Liver (tissue), 3 donors: ENCODE results near the gene FBXO10.

ENCODE experiments used
- EGR1 ChIP-seq, 2 donors: IDR thresholded peaks; 2 replicates each; pipeline ENCODE4 v1.6.1; 2016 to 2018; ENCODE audit warnings: antibody characterized with exemption in 2 of 2, low read depth in 2 of 2
- FOXA1 ChIP-seq: IDR thresholded peaks from 2 replicates; pipeline ENCODE4 v1.6.1; 2016; ENCODE audit warnings: antibody characterized with exemption
- NR2F2 ChIP-seq: IDR thresholded peaks from 2 replicates; pipeline ENCODE4 v1.6.1; 2016; ENCODE audit warnings: antibody characterized with exemption
- RAD21 ChIP-seq, 2 donors: IDR thresholded peaks; 2 replicates each; pipeline ENCODE4 v1.6.1; 2016; ENCODE audit warnings: antibody characterized with exemption in 2 of 2, mild to moderate bottlenecking in 2 of 2
- SP1 ChIP-seq: IDR thresholded peaks from 2 replicates; pipeline ENCODE4 v1.6.1; 2018; ENCODE audit warnings: antibody characterized with exemption, mild to moderate bottlenecking
- TAF1 ChIP-seq: conservative IDR thresholded peaks from 2 replicates; pipeline ENCODE4 v1.6.1; 2016; ENCODE audit warnings: antibody characterized with exemption, mild to moderate bottlenecking
- TF ChIP-seq, protein P1 (sequence below): fragments of 150-350 bp; IDR thresholded peaks from 2 replicates; pipeline ENCODE4 v1.5.1; 2017; ENCODE audit warnings: improper control_type of control experiment, low read depth, low read length; ENCODE audit not compliant: missing input control
- TF ChIP-seq, protein P2 (sequence below): IDR thresholded peaks from 2 replicates; pipeline ENCODE4 v1.6.1; 2016; ENCODE audit warnings: antibody characterized with exemption
- TF ChIP-seq, protein P3 (sequence below): IDR thresholded peaks from 2 replicates; pipeline ENCODE4 v1.6.1; 2016; ENCODE audit warnings: antibody characterized with exemption, mild to moderate bottlenecking
- TF ChIP-seq, protein P4 (sequence below): IDR thresholded peaks from 2 replicates; pipeline ENCODE4 v1.6.1; 2016; ENCODE audit warnings: antibody characterized with exemption
- donor health status: healthy.
- donor health status: healthy.

DNA sequence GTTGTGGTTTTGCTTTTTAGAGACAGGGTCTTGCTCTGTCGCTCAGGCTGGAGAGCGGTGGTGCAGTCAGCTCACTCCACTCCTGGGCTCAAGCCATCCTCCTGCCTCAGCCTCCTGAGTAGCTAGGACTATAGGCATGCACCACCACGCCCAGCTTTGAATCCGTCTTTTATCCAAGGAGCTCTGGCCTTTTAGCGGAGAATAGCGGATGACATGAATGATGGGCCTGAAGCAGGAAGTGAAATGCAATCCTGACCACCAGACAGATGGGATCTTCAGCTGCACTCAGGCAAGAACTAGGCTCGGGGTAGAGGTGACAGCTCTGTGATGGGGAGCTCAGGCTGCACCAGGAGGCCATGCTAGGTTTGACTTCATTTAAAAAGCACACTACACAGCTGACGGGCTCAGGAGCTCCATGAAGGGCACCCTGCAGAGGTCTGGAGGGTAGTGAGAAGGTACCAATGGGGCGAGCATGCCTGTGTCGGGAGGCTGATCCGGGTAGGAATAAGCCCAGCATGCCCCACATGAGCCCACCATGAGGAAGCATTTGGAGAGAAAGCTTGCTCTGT is 68.5 kb downstream of the FBXO10 start:
- TF ChIP-seq, protein P1, sequence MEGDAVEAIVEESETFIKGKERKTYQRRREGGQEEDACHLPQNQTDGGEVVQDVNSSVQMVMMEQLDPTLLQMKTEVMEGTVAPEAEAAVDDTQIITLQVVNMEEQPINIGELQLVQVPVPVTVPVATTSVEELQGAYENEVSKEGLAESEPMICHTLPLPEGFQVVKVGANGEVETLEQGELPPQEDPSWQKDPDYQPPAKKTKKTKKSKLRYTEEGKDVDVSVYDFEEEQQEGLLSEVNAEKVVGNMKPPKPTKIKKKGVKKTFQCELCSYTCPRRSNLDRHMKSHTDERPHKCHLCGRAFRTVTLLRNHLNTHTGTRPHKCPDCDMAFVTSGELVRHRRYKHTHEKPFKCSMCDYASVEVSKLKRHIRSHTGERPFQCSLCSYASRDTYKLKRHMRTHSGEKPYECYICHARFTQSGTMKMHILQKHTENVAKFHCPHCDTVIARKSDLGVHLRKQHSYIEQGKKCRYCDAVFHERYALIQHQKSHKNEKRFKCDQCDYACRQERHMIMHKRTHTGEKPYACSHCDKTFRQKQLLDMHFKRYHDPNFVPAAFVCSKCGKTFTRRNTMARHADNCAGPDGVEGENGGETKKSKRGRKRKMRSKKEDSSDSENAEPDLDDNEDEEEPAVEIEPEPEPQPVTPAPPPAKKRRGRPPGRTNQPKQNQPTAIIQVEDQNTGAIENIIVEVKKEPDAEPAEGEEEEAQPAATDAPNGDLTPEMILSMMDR, result no peak
- TF ChIP-seq FOXA1, result no peak
- TF ChIP-seq EGR1 (IDR thresholded peaks at IDR 0.05; ENCODE audit: low read depth in 2 of 2), result no peak
- TF ChIP-seq, protein P2, sequence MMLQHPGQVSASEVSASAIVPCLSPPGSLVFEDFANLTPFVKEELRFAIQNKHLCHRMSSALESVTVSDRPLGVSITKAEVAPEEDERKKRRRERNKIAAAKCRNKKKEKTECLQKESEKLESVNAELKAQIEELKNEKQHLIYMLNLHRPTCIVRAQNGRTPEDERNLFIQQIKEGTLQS, result no peak
- no peak for TF ChIP-seq TAF1
- no peak for TF ChIP-seq SP1
- TF ChIP-seq, protein P3, sequence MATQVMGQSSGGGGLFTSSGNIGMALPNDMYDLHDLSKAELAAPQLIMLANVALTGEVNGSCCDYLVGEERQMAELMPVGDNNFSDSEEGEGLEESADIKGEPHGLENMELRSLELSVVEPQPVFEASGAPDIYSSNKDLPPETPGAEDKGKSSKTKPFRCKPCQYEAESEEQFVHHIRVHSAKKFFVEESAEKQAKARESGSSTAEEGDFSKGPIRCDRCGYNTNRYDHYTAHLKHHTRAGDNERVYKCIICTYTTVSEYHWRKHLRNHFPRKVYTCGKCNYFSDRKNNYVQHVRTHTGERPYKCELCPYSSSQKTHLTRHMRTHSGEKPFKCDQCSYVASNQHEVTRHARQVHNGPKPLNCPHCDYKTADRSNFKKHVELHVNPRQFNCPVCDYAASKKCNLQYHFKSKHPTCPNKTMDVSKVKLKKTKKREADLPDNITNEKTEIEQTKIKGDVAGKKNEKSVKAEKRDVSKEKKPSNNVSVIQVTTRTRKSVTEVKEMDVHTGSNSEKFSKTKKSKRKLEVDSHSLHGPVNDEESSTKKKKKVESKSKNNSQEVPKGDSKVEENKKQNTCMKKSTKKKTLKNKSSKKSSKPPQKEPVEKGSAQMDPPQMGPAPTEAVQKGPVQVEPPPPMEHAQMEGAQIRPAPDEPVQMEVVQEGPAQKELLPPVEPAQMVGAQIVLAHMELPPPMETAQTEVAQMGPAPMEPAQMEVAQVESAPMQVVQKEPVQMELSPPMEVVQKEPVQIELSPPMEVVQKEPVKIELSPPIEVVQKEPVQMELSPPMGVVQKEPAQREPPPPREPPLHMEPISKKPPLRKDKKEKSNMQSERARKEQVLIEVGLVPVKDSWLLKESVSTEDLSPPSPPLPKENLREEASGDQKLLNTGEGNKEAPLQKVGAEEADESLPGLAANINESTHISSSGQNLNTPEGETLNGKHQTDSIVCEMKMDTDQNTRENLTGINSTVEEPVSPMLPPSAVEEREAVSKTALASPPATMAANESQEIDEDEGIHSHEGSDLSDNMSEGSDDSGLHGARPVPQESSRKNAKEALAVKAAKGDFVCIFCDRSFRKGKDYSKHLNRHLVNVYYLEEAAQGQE, result no peak
- TF ChIP-seq RAD21 (IDR thresholded peaks at IDR 0.05), result no peak
- TF ChIP-seq NR2F2, result no peak
- TF ChIP-seq, protein P4, sequence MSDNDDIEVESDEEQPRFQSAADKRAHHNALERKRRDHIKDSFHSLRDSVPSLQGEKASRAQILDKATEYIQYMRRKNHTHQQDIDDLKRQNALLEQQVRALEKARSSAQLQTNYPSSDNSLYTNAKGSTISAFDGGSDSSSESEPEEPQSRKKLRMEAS, result no peak
